Measurements from ENCODE around the gene NR6A1.

Gene NR6A1

GRCh38 chr9:124771021-124771866 is at the start of gene NR6A1:
Gene NR6A1 (minus strand): TSS chr9:124771311.
- peak; percentile 27; the same call in 1 of the 2 replicates for TF ChIP-seq CTCF (IDR thresholded peaks at IDR 0.05; ENCODE audit: low read depth, low read length)
- H3K4me3 ChIP-seq (ENCODE audit: low read depth, low read length): peak within 1 kb of the TSS; percentile 69

GRCh38 chr9:124818431-124819281 is 47.5 kb upstream of the NR6A1 start:
- no peak overlapping the region for H3K4me3 ChIP-seq (ENCODE audit: low read depth, low read length)
- no peak for TF ChIP-seq CTCF (IDR thresholded peaks at IDR 0.05; ENCODE audit: low read depth, low read length)

GRCh38 chr9:124815601-124816000 is 44.5 kb upstream of the NR6A1 start:
- TF ChIP-seq CTCF (IDR thresholded peaks at IDR 0.05; ENCODE audit: low read depth, low read length): no peak
- no peak overlapping the region for H3K4me3 ChIP-seq (ENCODE audit: low read depth, low read length)

- H3K4me3 ChIP-seq (ENCODE audit: low read depth, low read length): no peak overlapping the region
- no peak for TF ChIP-seq CTCF (IDR thresholded peaks at IDR 0.05; ENCODE audit: low read depth, low read length)
Measured at GRCh38 chr9:124814164-124814535, 43.0 kb upstream of the NR6A1 start.

GRCh38 chr9:124813501-124814163 is 42.5 kb upstream of the NR6A1 start:
- TF ChIP-seq CTCF (IDR thresholded peaks at IDR 0.05; ENCODE audit: low read depth, low read length): no peak
- no peak overlapping the region for H3K4me3 ChIP-seq (ENCODE audit: low read depth, low read length)

GRCh38 chr9:124813041-124813440 is 41.9 kb upstream of the NR6A1 start:
- no peak for TF ChIP-seq CTCF (IDR thresholded peaks at IDR 0.05; ENCODE audit: low read depth, low read length)
- no peak overlapping the region for H3K4me3 ChIP-seq (ENCODE audit: low read depth, low read length)
